Breast epithelium (tissue), 3 donors: ENCODE results near the gene PMFBP1.

Source experiments
- CTCF ChIP-seq, 3 donors: fragments of 450-650 bp; IDR thresholded peaks; one replicate each; pipeline ENCODE4 v1.5.1; 2016 to 2017; ENCODE audit warnings: antibody characterized with exemption in 3 of 3, mild to moderate bottlenecking in 3 of 3, moderate library complexity in 3 of 3
- POLR2A ChIP-seq: fragments of 450-650 bp; IDR thresholded peaks from one replicate; pipeline ENCODE4 v1.6.1; 2016; ENCODE audit warnings: antibody characterized with exemption, mild to moderate bottlenecking, moderate library complexity
- POLR2AphosphoS5 ChIP-seq, 3 donors: sonication (generic); formaldehyde crosslinking; IDR thresholded peaks; one replicate each; pipeline ENCODE4 v1.6.1; 2017; ENCODE audit warnings: antibody characterized with exemption in 3 of 3

- TF ChIP-seq CTCF (IDR thresholded peaks at IDR 0.05) (no peak), POLR2A (no peak), POLR2AphosphoS5 (IDR thresholded peaks at IDR 0.05) (no peak)
Measured at GRCh38 chr16:72214821-72215220, 42.9 kb upstream of the PMFBP1 start.
